H1 (cell line): ENCODE data around the gene RABL6.

ENCODE experiments used
- CEBPB ChIP-seq: IDR thresholded peaks from 2 replicates; pipeline ENCODE4 v1.6.1; 2012; ENCODE audit warnings: low read depth, low read length
- CHD2 ChIP-seq: IDR thresholded peaks from 2 replicates; pipeline ENCODE4 v1.6.1; 2012; ENCODE audit warnings: low read length, improper control_type of control experiment
- EP300 ChIP-seq, 2 experiments: IDR thresholded peaks; 1 replicate in 1 of 2; 2 replicates in 1 of 2; pipeline ENCODE4 v1.6.1; 2011 to 2012; ENCODE audit warnings: low read depth in 2 of 2, low read length in 2 of 2, mild to moderate bottlenecking in 2 of 2, borderline replicate concordance in 1 of 2, inconsistent platforms in 1 of 2, moderate library complexity in 1 of 2
- EZH2 ChIP-seq: fragments of 200-600 bp; sonication (generic); IDR thresholded peaks from 2 replicates; pipeline ENCODE4 v1.7.1; 2012; ENCODE audit warnings: low read depth, mild to moderate bottlenecking, moderate library complexity, low read length, inconsistent platforms; ENCODE audit not compliant: severe bottlenecking
- POLR2AphosphoS5 ChIP-seq: IDR thresholded peaks from 2 replicates; pipeline ENCODE4 v1.6.1; 2011; ENCODE audit warnings: low read depth, low read length
- SAP30 ChIP-seq: fragments of 300-600 bp; sonication (generic); IDR thresholded peaks from 2 replicates; pipeline ENCODE4 v1.7.1; 2012; ENCODE audit warnings: low read length, moderate library complexity, mild to moderate bottlenecking, inconsistent platforms; ENCODE audit not compliant: insufficient read depth, insufficient replicate concordance
- SIN3A ChIP-seq, 2 experiments: IDR thresholded peaks in 1 of 2; conservative IDR thresholded peaks in 1 of 2; 2 replicates each; pipeline ENCODE4 v1.6.1; 2011 to 2012; ENCODE audit warnings: low read length in 2 of 2, improper control_type of control experiment in 1 of 2, low read depth in 1 of 2, mild to moderate bottlenecking in 1 of 2
- SP2 ChIP-seq: IDR thresholded peaks from 2 replicates; pipeline ENCODE4 v1.6.1; 2012; ENCODE audit warnings: mild to moderate bottlenecking, low read length, inconsistent platforms
- TAF7 ChIP-seq: optimal IDR thresholded peaks from 2 replicates; pipeline ENCODE3; 2011; ENCODE audit warnings: low read depth, mild to moderate bottlenecking, inconsistent platforms, low read length, moderate library complexity, borderline replicate concordance
- TF ChIP-seq, protein P1 (sequence below), 3 experiments: IDR thresholded peaks; 1 replicate in 2 of 3; 2 replicates in 1 of 3; pipeline versions ENCODE4 v1.5.1 to v1.6.1; 2011; ENCODE audit warnings: low read length in 3 of 3, mild to moderate bottlenecking in 3 of 3, inconsistent platforms in 2 of 3, low read depth in 1 of 3, moderate library complexity in 1 of 3; ENCODE audit not compliant: insufficient read depth in 1 of 3; ENCODE audit errors: control extremely low read depth in 1 of 3
- TF ChIP-seq, protein P2 (sequence below): IDR thresholded peaks from 2 replicates; pipeline ENCODE4 v1.6.1; 2012; ENCODE audit warnings: inconsistent platforms

DNA sequence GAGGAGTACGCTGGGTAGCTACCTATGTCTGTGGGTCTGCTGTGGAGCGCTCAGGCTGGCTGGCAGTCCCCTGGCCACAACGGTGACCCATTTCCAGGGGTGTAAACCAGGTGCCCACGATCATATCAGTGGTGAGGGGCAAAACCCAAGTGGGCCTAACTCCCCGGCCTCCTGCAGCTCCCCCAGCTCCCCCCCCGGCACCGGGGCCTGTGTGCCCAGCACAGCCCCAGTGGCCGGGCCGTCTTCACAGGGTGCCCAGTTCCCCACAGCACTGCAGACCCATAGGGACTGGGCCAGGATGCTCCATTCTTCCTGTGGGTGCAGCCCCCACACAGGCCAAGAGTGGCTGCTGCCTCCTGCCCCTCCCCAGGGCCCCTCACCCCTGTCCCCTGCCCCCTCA is 48.7 kb upstream of the RABL6 start:
- TF ChIP-seq POLR2AphosphoS5: no peak
- TF ChIP-seq SP2: no peak
- TF ChIP-seq, protein P1, sequence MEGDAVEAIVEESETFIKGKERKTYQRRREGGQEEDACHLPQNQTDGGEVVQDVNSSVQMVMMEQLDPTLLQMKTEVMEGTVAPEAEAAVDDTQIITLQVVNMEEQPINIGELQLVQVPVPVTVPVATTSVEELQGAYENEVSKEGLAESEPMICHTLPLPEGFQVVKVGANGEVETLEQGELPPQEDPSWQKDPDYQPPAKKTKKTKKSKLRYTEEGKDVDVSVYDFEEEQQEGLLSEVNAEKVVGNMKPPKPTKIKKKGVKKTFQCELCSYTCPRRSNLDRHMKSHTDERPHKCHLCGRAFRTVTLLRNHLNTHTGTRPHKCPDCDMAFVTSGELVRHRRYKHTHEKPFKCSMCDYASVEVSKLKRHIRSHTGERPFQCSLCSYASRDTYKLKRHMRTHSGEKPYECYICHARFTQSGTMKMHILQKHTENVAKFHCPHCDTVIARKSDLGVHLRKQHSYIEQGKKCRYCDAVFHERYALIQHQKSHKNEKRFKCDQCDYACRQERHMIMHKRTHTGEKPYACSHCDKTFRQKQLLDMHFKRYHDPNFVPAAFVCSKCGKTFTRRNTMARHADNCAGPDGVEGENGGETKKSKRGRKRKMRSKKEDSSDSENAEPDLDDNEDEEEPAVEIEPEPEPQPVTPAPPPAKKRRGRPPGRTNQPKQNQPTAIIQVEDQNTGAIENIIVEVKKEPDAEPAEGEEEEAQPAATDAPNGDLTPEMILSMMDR (IDR thresholded peaks at IDR 0.05; ENCODE audit: control extremely low read depth in 1 of 3, insufficient read depth in 1 of 3, low read depth in 1 of 3, low read length in 3 of 3): no peak
- no peak for TF ChIP-seq EP300 (IDR thresholded peaks at IDR 0.05; ENCODE audit: borderline replicate concordance in 1 of 2, low read depth in 2 of 2, low read length in 2 of 2)
- TF ChIP-seq, protein P2, sequence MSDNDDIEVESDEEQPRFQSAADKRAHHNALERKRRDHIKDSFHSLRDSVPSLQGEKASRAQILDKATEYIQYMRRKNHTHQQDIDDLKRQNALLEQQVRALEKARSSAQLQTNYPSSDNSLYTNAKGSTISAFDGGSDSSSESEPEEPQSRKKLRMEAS: no peak
- no peak for TF ChIP-seq SAP30
- TF ChIP-seq SIN3A (conservative IDR thresholded peaks at IDR 0.05 in 1 of 2, IDR thresholded peaks at IDR 0.05 in 1 of 2; ENCODE audit: low read depth in 1 of 2, low read length in 2 of 2): no peak
- no peak for TF ChIP-seq EZH2
- no peak for TF ChIP-seq CHD2
- TF ChIP-seq TAF7: no peak
- TF ChIP-seq CEBPB: no peak
